GM21515 (cell line): ENCODE measurements around the gene ST6GALNAC5.

Experiments
- ATAC-seq: cut with Tn5 transposase; IDR thresholded peaks from one replicate; pipeline ENCODE4 v1.9.1; 2021; ENCODE audit not compliant: unreplicated experiment

Gene ST6GALNAC5

GRCh38 chr1:77039739-77040138, 172.5 kb downstream of the ST6GALNAC5 start:
- ATAC-seq, result no peak

- no peak for ATAC-seq
Observed at GRCh38 chr1:77040826-77041225, 173.5 kb downstream of the ST6GALNAC5 start.

GRCh38 chr1:77044133-77044849, 177.0 kb downstream of the ST6GALNAC5 start:
- no peak for ATAC-seq

GRCh38 chr1:77047575-77047974, 180.3 kb downstream of the ST6GALNAC5 start:
- no peak for ATAC-seq

- ATAC-seq, result no peak
Observed at GRCh38 chr1:77047978-77048614, 180.8 kb downstream of the ST6GALNAC5 start.

- ATAC-seq, result no peak
Observed at GRCh38 chr1:77048615-77049005, 181.3 kb downstream of the ST6GALNAC5 start.

GRCh38 chr1:77051425-77051824, 184.1 kb downstream of the ST6GALNAC5 start:
- no peak for ATAC-seq

- ATAC-seq, result no peak
Observed at GRCh38 chr1:77056525-77056924, 189.2 kb downstream of the ST6GALNAC5 start.

GRCh38 chr1:77057994-77058585, 190.8 kb downstream of the ST6GALNAC5 start:
- no peak for ATAC-seq

- ATAC-seq, result no peak
Observed at GRCh38 chr1:77060000-77060399, 192.7 kb downstream of the ST6GALNAC5 start.

- ATAC-seq, result no peak
Observed at GRCh38 chr1:77061162-77061561, 193.9 kb downstream of the ST6GALNAC5 start.

- ATAC-seq, result no peak
Observed at GRCh38 chr1:77063118-77063517, 195.8 kb downstream of the ST6GALNAC5 start.

- no peak for ATAC-seq
Observed at GRCh38 chr1:77064246-77064645, 197.0 kb downstream of the ST6GALNAC5 start.

- ATAC-seq, result no peak
Observed at GRCh38 chr1:77065693-77066342, 198.5 kb downstream of the ST6GALNAC5 start.

- ATAC-seq, result no peak
Observed at GRCh38 chr1:77068013-77068412, 200.7 kb downstream of the ST6GALNAC5 start.

GRCh38 chr1:77076759-77077158, 209.5 kb downstream of the ST6GALNAC5 start:
- ATAC-seq, result no peak

GRCh38 chr1:77081834-77082233, 214.6 kb downstream of the ST6GALNAC5 start:
- ATAC-seq, result no peak

- ATAC-seq, result no peak
Observed at GRCh38 chr1:77084457-77084856, 217.2 kb downstream of the ST6GALNAC5 start.

GRCh38 chr1:77085109-77085508, 217.8 kb downstream of the ST6GALNAC5 start:
- ATAC-seq, result no peak

- no peak for ATAC-seq
Observed at GRCh38 chr1:77089756-77090155, 222.5 kb downstream of the ST6GALNAC5 start.

GRCh38 chr1:77095236-77095635, 228.0 kb downstream of the ST6GALNAC5 start:
- no peak for ATAC-seq
